Measurements from ENCODE around the gene OSBP2. TPM values are rescaled to one million over a fixed set of nuclear protein-coding genes. Genes with fewer than 3 reads are reported as not detected.

Gene OSBP2
- total and polyA plus RNA-seq, 2 of the 13 experiments (the other 11 are each of a cell fraction or from before 2014, with no cell fraction given) = 5.0 to 7.7 TPM

- Histone ChIP-seq H3K27me3 (ENCODE audit: control insufficient read depth in 1 of 2, insufficient read depth in 2 of 2, low read length in 2 of 2) (peaks cover 3 to 4% of the 10 kb centered on the region in 2 experiments; a peak in 1 of 5 replicates), H3K4me3 (replicated peaks in 1 of 3; ENCODE audit: insufficient read depth in 1 of 3, low read depth in 2 of 3, low read length in 3 of 3) (no peak overlapping the region), H3K9ac (ENCODE audit: insufficient read depth, low read depth, low read length) (no peak overlapping the region), H3K4me1 (ENCODE audit: insufficient read depth, low read length) (peaks cover 27% of the 10 kb centered on the region), H3K27ac (ENCODE audit: extremely low read length, insufficient read depth, low read length) (no peak overlapping the region), H3K79me2 (ENCODE audit: insufficient read depth, low read length) (no peaks in the 10 kb centered on the region), H3K4me2 (ENCODE audit: low read depth, low read length) (no peak overlapping the region), H3K9me3 (ENCODE audit: low read length) (no peaks in the 10 kb centered on the region), H3K36me3 (replicated peaks in 1 of 2; ENCODE audit: control insufficient read depth in 1 of 2, insufficient read depth in 2 of 2, low read length in 2 of 2) (no peaks in the 10 kb centered on the region), H4K20me1 (ENCODE audit: insufficient read depth, low read length) (no peaks in the 10 kb centered on the region), H2AFZ (ENCODE audit: low read length) (no peak overlapping the region)
- no peak for TF ChIP-seq MXI1 (IDR thresholded peaks at IDR 0.05; ENCODE audit: borderline replicate concordance, low read depth, low read length)
- TF ChIP-seq TBL1XR1 (IDR thresholded peaks at IDR 0.05; ENCODE audit: borderline replicate concordance, low read length, partially characterized antibody) = no peak
- TF ChIP-seq NBN (conservative IDR thresholded peaks at IDR 0.05) = no peak
- no peak for TF ChIP-seq ZNF83 (CRISPR knock-in tag; IDR thresholded peaks at IDR 0.05; ENCODE audit: borderline replicate concordance)
- no peak for TF ChIP-seq SNAI1 (CRISPR knock-in tag; IDR thresholded peaks at IDR 0.05; ENCODE audit: borderline replicate concordance)
- TF ChIP-seq ZSCAN22 (CRISPR knock-in tag; IDR thresholded peaks at IDR 0.05) = no peak
- TF ChIP-seq RBM39 (IDR thresholded peaks at IDR 0.05; ENCODE audit: low read depth, low read length, poor library complexity, severe bottlenecking) = no peak
- TF ChIP-seq HHEX (CRISPR knock-in tag; IDR thresholded peaks at IDR 0.05) = no peak
- TF ChIP-seq ZBED4 (CRISPR knock-in tag; IDR thresholded peaks at IDR 0.05; ENCODE audit: borderline replicate concordance) = no peak
- TF ChIP-seq XBP1 (CRISPR knock-in tag; IDR thresholded peaks at IDR 0.05) = no peak
- no peak for TF ChIP-seq ZNF10 (CRISPR knock-in tag; IDR thresholded peaks at IDR 0.05; ENCODE audit: borderline replicate concordance, low read depth)
- no peak for TF ChIP-seq ZMAT3 (CRISPR knock-in tag; conservative IDR thresholded peaks at IDR 0.05)
- no peak for TF ChIP-seq ELK4 (CRISPR knock-in tag; IDR thresholded peaks at IDR 0.05; ENCODE audit: borderline replicate concordance)
- TF ChIP-seq SMAD3 (CRISPR knock-in tag; IDR thresholded peaks at IDR 0.05) = no peak
- TF ChIP-seq RFXANK (CRISPR knock-in tag; IDR thresholded peaks at IDR 0.05) = no peak
- no peak for TF ChIP-seq ZNF207 (IDR thresholded peaks at IDR 0.05; ENCODE audit: borderline replicate concordance)
- TF ChIP-seq CENPBD1 (CRISPR knock-in tag; IDR thresholded peaks at IDR 0.05; ENCODE audit: borderline replicate concordance, low read depth) = no peak
- no peak for ATAC-seq
- in situ Hi-C loops (cut with HindIII; ENCODE audit: extremely low pct_ligation_motif_present, low pct_unique_long_range_greater_than_20kb) = no loop called here
- ChIA-PET POLR2A (no interaction called here), CTCF (ENCODE audit: low intra/inter-chr PET ratio, low total read pairs) (no interaction called here)
- no peak for FAIRE-seq
- DNase-seq (ENCODE audit: low spot score) = no peak
- WGBS (ENCODE audit: low lambda C conversion rate) = 60% methylated on average over 12 of the region's 17 CpGs
- no TSS peak for BruUV-seq (replicated peaks)
- intact Hi-C loops (cut with micrococcal nuclease; ENCODE audit: unreplicated experiment) = no loop called here
Observed at GRCh38 chr22:30864441-30865420, 170.1 kb downstream of the OSBP2 start.
